HEK293 (cell line): ENCODE results near the gene TMCO1.

Experiments used
- YY1 ChIP-seq: fragments of 450-650 bp; formaldehyde crosslinking; IDR thresholded peaks from 2 replicates; pipeline ENCODE4 v1.5.1; 2018; ENCODE audit warnings: missing biosample characterization, missing genetic modification characterization
- ZNF354C ChIP-seq: fragments of 450-650 bp; formaldehyde crosslinking; IDR thresholded peaks from 2 replicates; pipeline ENCODE4 v1.5.1; 2016; ENCODE audit warnings: missing biosample characterization, missing genetic modification characterization, low read depth, borderline replicate concordance
- ZNF391 ChIP-seq: fragments of 450-650 bp; formaldehyde crosslinking; IDR thresholded peaks from 2 replicates; pipeline ENCODE4 v1.5.1; 2016; ENCODE audit warnings: low read depth, missing biosample characterization, missing genetic modification characterization, borderline replicate concordance
- ZNF701 ChIP-seq: fragments of 450-650 bp; formaldehyde crosslinking; IDR thresholded peaks from 2 replicates; pipeline ENCODE4 v1.5.1; 2016; ENCODE audit warnings: missing biosample characterization, missing genetic modification characterization
- TF ChIP-seq, protein P1 (sequence below): fragments of 450-650 bp; formaldehyde crosslinking; IDR thresholded peaks from 2 replicates; pipeline ENCODE4 v1.5.1; 2016; ENCODE audit warnings: missing biosample characterization, missing genetic modification characterization
- TF ChIP-seq, protein P2 (sequence below): fragments of 450-650 bp; IDR thresholded peaks from 2 replicates; pipeline ENCODE4 v1.5.1; 2018; ENCODE audit warnings: missing biosample characterization, missing genetic modification characterization

DNA sequence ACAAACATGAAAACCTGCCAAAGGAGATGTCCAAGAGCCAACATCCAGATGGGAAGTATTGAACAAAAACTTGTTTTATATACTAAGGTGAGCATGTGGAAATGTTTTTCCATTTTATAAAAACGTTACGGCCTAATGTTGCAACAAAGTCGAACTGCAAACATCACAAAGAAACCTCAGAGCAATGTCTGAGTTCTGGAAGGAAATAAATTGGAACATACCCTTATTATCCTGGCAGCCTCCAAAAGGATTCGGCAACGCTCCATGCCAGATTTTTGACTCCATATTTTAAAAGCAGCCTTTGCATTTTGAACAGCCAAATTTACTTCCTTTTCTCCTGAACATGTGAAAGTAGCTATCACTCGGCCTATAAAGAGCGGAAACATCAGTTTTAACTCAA is 73.6 kb downstream of the TMCO1 start:
- TF ChIP-seq, protein P1, sequence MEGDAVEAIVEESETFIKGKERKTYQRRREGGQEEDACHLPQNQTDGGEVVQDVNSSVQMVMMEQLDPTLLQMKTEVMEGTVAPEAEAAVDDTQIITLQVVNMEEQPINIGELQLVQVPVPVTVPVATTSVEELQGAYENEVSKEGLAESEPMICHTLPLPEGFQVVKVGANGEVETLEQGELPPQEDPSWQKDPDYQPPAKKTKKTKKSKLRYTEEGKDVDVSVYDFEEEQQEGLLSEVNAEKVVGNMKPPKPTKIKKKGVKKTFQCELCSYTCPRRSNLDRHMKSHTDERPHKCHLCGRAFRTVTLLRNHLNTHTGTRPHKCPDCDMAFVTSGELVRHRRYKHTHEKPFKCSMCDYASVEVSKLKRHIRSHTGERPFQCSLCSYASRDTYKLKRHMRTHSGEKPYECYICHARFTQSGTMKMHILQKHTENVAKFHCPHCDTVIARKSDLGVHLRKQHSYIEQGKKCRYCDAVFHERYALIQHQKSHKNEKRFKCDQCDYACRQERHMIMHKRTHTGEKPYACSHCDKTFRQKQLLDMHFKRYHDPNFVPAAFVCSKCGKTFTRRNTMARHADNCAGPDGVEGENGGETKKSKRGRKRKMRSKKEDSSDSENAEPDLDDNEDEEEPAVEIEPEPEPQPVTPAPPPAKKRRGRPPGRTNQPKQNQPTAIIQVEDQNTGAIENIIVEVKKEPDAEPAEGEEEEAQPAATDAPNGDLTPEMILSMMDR: no peak
- TF ChIP-seq, protein P2, sequence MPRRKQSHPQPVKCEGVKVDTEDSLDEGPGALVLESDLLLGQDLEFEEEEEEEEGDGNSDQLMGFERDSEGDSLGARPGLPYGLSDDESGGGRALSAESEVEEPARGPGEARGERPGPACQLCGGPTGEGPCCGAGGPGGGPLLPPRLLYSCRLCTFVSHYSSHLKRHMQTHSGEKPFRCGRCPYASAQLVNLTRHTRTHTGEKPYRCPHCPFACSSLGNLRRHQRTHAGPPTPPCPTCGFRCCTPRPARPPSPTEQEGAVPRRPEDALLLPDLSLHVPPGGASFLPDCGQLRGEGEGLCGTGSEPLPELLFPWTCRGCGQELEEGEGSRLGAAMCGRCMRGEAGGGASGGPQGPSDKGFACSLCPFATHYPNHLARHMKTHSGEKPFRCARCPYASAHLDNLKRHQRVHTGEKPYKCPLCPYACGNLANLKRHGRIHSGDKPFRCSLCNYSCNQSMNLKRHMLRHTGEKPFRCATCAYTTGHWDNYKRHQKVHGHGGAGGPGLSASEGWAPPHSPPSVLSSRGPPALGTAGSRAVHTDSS: no peak
- TF ChIP-seq ZNF701 (no peak), ZNF391 (tag by site-specific recombination) (no peak), YY1 (no peak), ZNF354C (no peak)
